Left lung (tissue), 10 donors: ENCODE results near the gene SHLD1. TPM values are rescaled to one million over a fixed set of nuclear protein-coding genes. Genes with fewer than 3 reads are reported as not detected.

Experiments
- ATAC-seq: fragments of 200-7000 bp; cut with Tn5 transposase; one replicate; pipeline ENCODE4 v1.9.1; 2020; ENCODE audit warnings: moderate library complexity
- DNase-seq, 4 donors: peaks; one replicate each; pipeline ENCODE4 v3.0.0-alpha.2; 2013 to 2020
- H3K27ac ChIP-seq, 2 donors: fragments of 200-600 bp; sonication (generic) in 1 of 2; one replicate each; pipeline versions ENCODE4 v1.5.0 to v1.8.0; 2020 to 2021
- H3K27me3 ChIP-seq, 2 donors: fragments of 200-600 bp; sonication (generic) in 1 of 2; one replicate each; pipeline versions ENCODE4 v1.5.0 to v1.8.0; 2020 to 2021
- H3K36me3 ChIP-seq, 2 donors: fragments of 200-600 bp; sonication (generic) in 1 of 2; one replicate each; pipeline versions ENCODE4 v1.5.0 to v1.8.0; 2020 to 2021
- H3K4me1 ChIP-seq, 2 donors: fragments of 200-600 bp; one replicate each; pipeline ENCODE4 v1.8.0; 2021
- H3K4me3 ChIP-seq, 2 donors: fragments of 200-600 bp; sonication (generic) in 1 of 2; one replicate each; pipeline versions ENCODE4 v1.5.0 to v1.8.0; 2020 to 2021; ENCODE audit warnings: mild to moderate bottlenecking in 1 of 2
- H3K9me3 ChIP-seq, 2 donors: fragments of 200-600 bp; sonication (generic) in 1 of 2; one replicate each; pipeline versions ENCODE4 v1.5.0 to v1.8.0; 2020 to 2021
- intact Hi-C, 2 donors: fragments of 100-400 bp; cut with DNase I; formaldehyde crosslinking; loops; one replicate each; pipeline versions ENCODE4 v1.11.2 to v1.14.2; 2022
- polyA plus RNA-seq, 6 donors: library from polyadenylated mRNA; unstranded; fragments of 120-200 nt; gene quantifications; one replicate each; pipeline ENCODE4 v1.2.1, GENCODE V29; 2013; ENCODE audit not compliant: insufficient read length in 6 of 6
- total RNA-seq, 2 donors: library from RNA; stranded (reverse); fragmentation: NEBNext Ultra II Directional; extraction: Animal tissue kit (Norgen Biotek cat#: 25700); gene quantifications; one replicate each; pipeline ENCODE4 v1.2.1, GENCODE V29; 2021
- TF ChIP-seq, protein P1 (sequence below), 2 donors: fragments of 200-600 bp; sonication (generic) in 1 of 2; IDR thresholded peaks; one replicate each; pipeline versions ENCODE4 v1.5.0 to v1.8.0; 2021; ENCODE audit warnings: antibody characterized with exemption in 2 of 2
- donor health status: DM: no; HTN: yes; CAD: no.
- donor health status: DM: no; HTN: no; CAD: no.

The SHLD1 gene
- total and polyA plus RNA-seq, 8 donors, result 5.4 to 8.9 (median 7.7) TPM

DNA sequence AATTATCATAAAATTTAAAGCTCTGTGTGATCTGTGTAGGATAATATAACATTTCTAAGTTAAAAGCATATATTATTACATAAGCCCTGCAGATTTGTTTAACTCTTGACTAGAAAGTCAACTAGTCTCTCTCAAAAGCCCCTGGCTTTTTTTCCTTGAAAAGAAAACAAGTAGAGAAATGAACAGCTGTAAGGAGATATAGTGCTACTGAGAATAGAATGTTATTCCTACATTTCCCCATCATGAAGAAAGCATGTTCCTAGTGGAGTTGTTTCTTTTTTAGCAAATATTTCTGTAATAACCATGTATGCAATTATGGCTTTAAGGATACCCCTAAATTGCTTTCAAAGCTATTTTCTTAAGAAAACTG lies 37.6 kb downstream of the SHLD1 start:
- ATAC-seq, result no peak
- intact Hi-C loops, result loop anchor here in 1 of 2 donors (10.0 kb wide), 2 partner anchors 223 to 253 kb away; no protein-coding TSS in a partner anchor
- H3K27ac ChIP-seq, result no peak overlapping the region

GRCh38 chr20:5788385-5788895 lies 38.2 kb downstream of the SHLD1 start:
- H3K4me1 ChIP-seq, result peaks cover 0 to 26% of the 10 kb centered on the region in 2 donors
- no peaks in the 10 kb centered on the region for H3K9me3 ChIP-seq
- peak; percentile 95 for ATAC-seq
- H3K27ac ChIP-seq, result no peak overlapping the region
- no peaks in the 10 kb centered on the region for H3K36me3 ChIP-seq
- peak in 3 of 4 donors; percentile 72 to 88 (median 77) for DNase-seq
- TF ChIP-seq, protein P1, sequence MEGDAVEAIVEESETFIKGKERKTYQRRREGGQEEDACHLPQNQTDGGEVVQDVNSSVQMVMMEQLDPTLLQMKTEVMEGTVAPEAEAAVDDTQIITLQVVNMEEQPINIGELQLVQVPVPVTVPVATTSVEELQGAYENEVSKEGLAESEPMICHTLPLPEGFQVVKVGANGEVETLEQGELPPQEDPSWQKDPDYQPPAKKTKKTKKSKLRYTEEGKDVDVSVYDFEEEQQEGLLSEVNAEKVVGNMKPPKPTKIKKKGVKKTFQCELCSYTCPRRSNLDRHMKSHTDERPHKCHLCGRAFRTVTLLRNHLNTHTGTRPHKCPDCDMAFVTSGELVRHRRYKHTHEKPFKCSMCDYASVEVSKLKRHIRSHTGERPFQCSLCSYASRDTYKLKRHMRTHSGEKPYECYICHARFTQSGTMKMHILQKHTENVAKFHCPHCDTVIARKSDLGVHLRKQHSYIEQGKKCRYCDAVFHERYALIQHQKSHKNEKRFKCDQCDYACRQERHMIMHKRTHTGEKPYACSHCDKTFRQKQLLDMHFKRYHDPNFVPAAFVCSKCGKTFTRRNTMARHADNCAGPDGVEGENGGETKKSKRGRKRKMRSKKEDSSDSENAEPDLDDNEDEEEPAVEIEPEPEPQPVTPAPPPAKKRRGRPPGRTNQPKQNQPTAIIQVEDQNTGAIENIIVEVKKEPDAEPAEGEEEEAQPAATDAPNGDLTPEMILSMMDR (IDR thresholded peaks at IDR 0.05), result peak; percentile 85
- no peaks in the 10 kb centered on the region for H3K27me3 ChIP-seq
- intact Hi-C loops, result loop anchor here in 1 of 2 donors (10.0 kb wide), 2 partner anchors 224 to 254 kb away; no protein-coding TSS in a partner anchor
- H3K4me3 ChIP-seq, result no peak overlapping the region

More for the DNA sequence above, 37.6 kb downstream of the SHLD1 start:
- DNase-seq, result no peak
- Histone ChIP-seq H3K9me3 (no peaks in the 10 kb centered on the region), H3K27me3 (no peaks in the 10 kb centered on the region), H3K4me3 (no peak overlapping the region), H3K36me3 (no peaks in the 10 kb centered on the region), H3K4me1 (peaks cover 0 to 26% of the 10 kb centered on the region in 2 donors)
- TF ChIP-seq, protein P1 (IDR thresholded peaks at IDR 0.05), result no peak

- no peak for ATAC-seq
- H3K4me3 ChIP-seq, result no peak overlapping the region
- intact Hi-C loops, result loop anchor here in 1 of 2 donors (10.0 kb wide), 2 partner anchors 225 to 255 kb away; no protein-coding TSS in a partner anchor
- TF ChIP-seq, protein P1 (IDR thresholded peaks at IDR 0.05), result no peak
- H3K27me3 ChIP-seq, result no peaks in the 10 kb centered on the region
- H3K9me3 ChIP-seq, result no peaks in the 10 kb centered on the region
- peak overlapping the region in 1 of 2 donors; percentile 49 for H3K27ac ChIP-seq
- peaks cover 0 to 26% of the 10 kb centered on the region in 2 donors for H3K4me1 ChIP-seq
- DNase-seq, result no peak
- H3K36me3 ChIP-seq, result no peaks in the 10 kb centered on the region
Observed at GRCh38 chr20:5789827-5790226, 39.6 kb downstream of the SHLD1 start.

DNA sequence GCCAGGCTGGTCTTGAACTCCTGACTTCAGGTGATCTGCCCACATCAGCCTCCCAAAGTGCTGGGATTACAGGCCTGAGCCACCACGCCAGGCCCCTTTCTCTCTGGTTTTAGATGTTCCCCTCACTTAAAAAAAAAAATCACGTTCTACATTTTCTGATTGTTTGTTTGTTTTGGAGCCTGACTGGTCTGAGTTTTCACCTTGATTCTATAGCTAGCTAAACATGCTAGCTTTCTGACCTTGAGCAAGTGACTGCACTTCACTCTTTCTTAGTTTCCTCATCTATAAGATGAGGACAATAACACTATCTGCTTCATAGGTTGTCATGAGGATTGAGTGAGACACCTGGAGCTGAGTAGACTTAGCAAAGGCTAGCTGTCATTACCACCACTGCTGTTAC lies 43.7 kb downstream of the SHLD1 start:
- intact Hi-C loops, result no loop called here

DNA sequence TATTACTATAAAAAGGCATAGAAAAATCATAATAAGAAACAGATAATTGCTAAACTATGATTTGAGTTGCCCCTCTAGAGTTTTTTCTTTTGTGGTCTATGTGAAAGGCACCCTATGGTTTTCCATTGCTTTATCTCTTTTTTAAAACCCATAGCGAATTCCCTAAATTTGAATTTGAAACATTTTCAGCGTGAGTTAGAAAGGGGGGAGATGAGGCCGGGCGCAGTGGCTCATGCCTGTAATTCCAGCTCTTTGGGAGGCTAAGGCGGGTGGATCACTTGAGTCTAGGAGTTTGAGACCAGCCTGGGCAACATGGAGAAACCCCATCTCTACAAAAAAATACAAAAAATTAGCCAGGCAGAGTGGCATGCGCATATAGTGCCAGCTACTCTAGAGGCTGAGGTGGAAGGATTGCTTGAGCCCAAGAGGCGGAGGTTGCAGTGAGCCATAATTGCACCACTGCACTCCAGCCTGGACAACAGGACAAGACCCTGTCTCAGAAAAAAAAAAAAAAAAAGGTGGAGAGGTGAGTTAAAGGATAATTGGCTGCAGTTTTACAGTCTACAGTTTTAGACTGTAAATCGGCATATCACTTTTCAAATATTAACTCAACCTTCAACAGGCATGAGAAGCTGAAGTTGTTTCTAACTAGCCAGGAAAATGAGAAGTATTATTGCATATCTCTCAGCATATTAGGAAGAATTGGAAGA lies 46.3 kb downstream of the SHLD1 start:
- no peak for ATAC-seq
- H3K36me3 ChIP-seq, result no peaks in the 10 kb centered on the region
- H3K4me1 ChIP-seq, result no peaks in the 10 kb centered on the region
- H3K4me3 ChIP-seq, result no peak overlapping the region
- TF ChIP-seq, protein P1 (IDR thresholded peaks at IDR 0.05), result no peak
- no peaks in the 10 kb centered on the region for H3K9me3 ChIP-seq
- H3K27me3 ChIP-seq, result no peaks in the 10 kb centered on the region
- intact Hi-C loops, result no loop called here
- DNase-seq, result no peak
- no peak overlapping the region for H3K27ac ChIP-seq

More for the DNA sequence above, 43.7 kb downstream of the SHLD1 start:
- Histone ChIP-seq H3K9me3 (no peaks in the 10 kb centered on the region), H3K4me1 (peaks cover 0 to 7% of the 10 kb centered on the region in 2 donors), H3K36me3 (no peaks in the 10 kb centered on the region), H3K27me3 (no peaks in the 10 kb centered on the region), H3K4me3 (no peak overlapping the region), H3K27ac (no peak overlapping the region)
- no peak for DNase-seq
- ATAC-seq, result no peak
- TF ChIP-seq, protein P1 (IDR thresholded peaks at IDR 0.05), result no peak
